Spleen (tissue), 7 donors: ENCODE measurements around the gene GJA4.

Experiments used
- CTCF ChIP-seq, 11 experiments: fragments of 200-600 bp in 7 of 11; fragments of 450-650 bp in 4 of 11; sonication (generic) in 4 of 11; IDR thresholded peaks in 8 of 11; conservative IDR thresholded peaks in 3 of 11; 1 replicate in 7 of 11; 2 replicates in 4 of 11; pipeline versions ENCODE4 v1.4.0 to v1.8.0; 2016 to 2021; ENCODE audit warnings: antibody characterized with exemption in 11 of 11, inconsistent platforms in 4 of 11, mild to moderate bottlenecking in 1 of 11
- POLR2A ChIP-seq, 3 donors: fragments of 450-650 bp; IDR thresholded peaks; one replicate each; pipeline ENCODE4 v1.5.1; 2017; ENCODE audit warnings: antibody characterized with exemption in 3 of 3, mild to moderate bottlenecking in 1 of 3
- donor health status: DM: no; HTN: no; CAD: no; lungs with moderate emphysema.
- donor health status: DM: no; HTN: no; CAD: no.
- donor health status: DM: no; HTN: no; CAD: no.

GRCh38 chr1:34744851-34745250 lies 47.9 kb upstream of the GJA4 start:
- TF ChIP-seq CTCF (IDR thresholded peaks at IDR 0.05 in 8 of 11, conservative IDR thresholded peaks at IDR 0.05 in 3 of 11) (no peak), POLR2A (IDR thresholded peaks at IDR 0.05) (no peak)
